ENCODE results near the gene ACER3.
A peak's percentile ranks its signal among the peaks of the same experiment; 100 is the strongest.

GRCh38 chr11:77039491-77040400, 179.0 kb downstream of the ACER3 start:
- TF ChIP-seq CTCF (IDR thresholded peaks at IDR 0.05) (peak in 3 of 4 experiments; percentile 18 to 32 (median 23)), EP300 (IDR thresholded peaks at IDR 0.05) (no peak)

Data from sigmoid colon (tissue), 4 donors.